K562 (cell line): ENCODE measurements around the gene ZBTB20.

ENCODE experiments used
- CBX1 ChIP-seq: sonication (generic); IDR thresholded peaks from 2 replicates; pipeline ENCODE4 v1.6.1; 2016; ENCODE audit warnings: antibody characterized with exemption, low read depth, mild to moderate bottlenecking
- CTCF ChIP-seq, 3 experiments: IDR thresholded peaks in 2 of 3; conservative IDR thresholded peaks in 1 of 3; 2 replicates each; pipeline ENCODE4 v1.5.1; 2011 to 2012; ENCODE audit warnings: low read length in 3 of 3, mild to moderate bottlenecking in 3 of 3, control low read depth in 2 of 3, improper control_type of control experiment in 1 of 3, inconsistent platforms in 1 of 3, low read depth in 1 of 3, mixed read lengths in 1 of 3, moderate library complexity in 1 of 3; ENCODE audit not compliant: insufficient read depth in 2 of 3
- ELK3 ChIP-seq: fragments of 450-650 bp; formaldehyde crosslinking; IDR thresholded peaks from 2 replicates; pipeline ENCODE4 v1.4.0; 2020; ENCODE audit warnings: mild to moderate bottlenecking
- EP300 ChIP-seq: IDR thresholded peaks from 2 replicates; pipeline ENCODE4 v1.6.1; 2012; ENCODE audit warnings: low read length, improper control_type of control experiment
- FOS ChIP-seq: IDR thresholded peaks from 3 replicates; pipeline ENCODE4 v1.6.1; 2011; ENCODE audit not compliant: insufficient read length; ENCODE audit errors: extremely low read depth
- FOSL1 ChIP-seq: fragments of 200-800 bp; sonication (Bioruptor generic); conservative IDR thresholded peaks from 2 replicates; pipeline ENCODE4 v1.6.1; 2016; ENCODE audit warnings: missing genetic modification characterization, missing compliant biosample characterization
- GTF3C2 ChIP-seq: IDR thresholded peaks from 3 replicates; pipeline ENCODE4 v1.6.1; 2011; ENCODE audit warnings: borderline replicate concordance, mild to moderate bottlenecking, moderate library complexity; ENCODE audit not compliant: insufficient read length; ENCODE audit errors: extremely low read depth
- MTA3 ChIP-seq: fragments of 450-650 bp; formaldehyde crosslinking; IDR thresholded peaks from 2 replicates; pipeline ENCODE4 v1.6.1; 2017; ENCODE audit warnings: mild to moderate bottlenecking, borderline replicate concordance
- RFX5 ChIP-seq: IDR thresholded peaks from 2 replicates; pipeline ENCODE4 v1.6.1; 2011; ENCODE audit warnings: low read depth, mild to moderate bottlenecking, improper control_type of control experiment, low read length
- TAL1 ChIP-seq: fragments of 450-650 bp; IDR thresholded peaks from 2 replicates; pipeline ENCODE4 v1.6.1; 2016; ENCODE audit warnings: mild to moderate bottlenecking
- YY1 ChIP-seq, 3 experiments: IDR thresholded peaks; 2 replicates each; pipeline ENCODE4 v1.6.1; 2011; ENCODE audit warnings: low read length in 2 of 3, mild to moderate bottlenecking in 2 of 3, moderate library complexity in 2 of 3, borderline replicate concordance in 1 of 3, control low read depth in 1 of 3, low read depth in 1 of 3; ENCODE audit not compliant: insufficient read depth in 3 of 3, insufficient replicate concordance in 2 of 3, control insufficient read depth in 1 of 3, insufficient read length in 1 of 3; ENCODE audit errors: extremely low read depth in 1 of 3
- TF ChIP-seq, protein P1 (sequence below), 3 experiments: fragments of 200-800 bp in 1 of 3; fragments of 250-450 bp in 1 of 3; fragments of 450-650 bp in 1 of 3; sonication (Bioruptor Pico) in 1 of 3; sonication (Bioruptor generic) in 1 of 3; formaldehyde crosslinking in 1 of 3; IDR thresholded peaks; 2 replicates each; pipeline versions ENCODE4 v1.6.1 to v1.8.0; 2016 to 2022; ENCODE audit warnings: mild to moderate bottlenecking in 2 of 3, missing genetic modification characterization in 2 of 3, missing compliant biosample characterization in 1 of 3, moderate library complexity in 1 of 3
- TF ChIP-seq, protein P2 (sequence below): fragments of 450-650 bp; formaldehyde crosslinking; IDR thresholded peaks from 2 replicates; pipeline ENCODE4 v1.4.0; 2020; ENCODE audit warnings: mild to moderate bottlenecking, mixed read lengths

GRCh38 chr3:114659109-114660061, 487.7 kb downstream of the ZBTB20 start:
- no peak for TF ChIP-seq CBX1
- TF ChIP-seq ELK3 (CRISPR knock-in tag): no peak
- TF ChIP-seq FOS: no peak
- TF ChIP-seq EP300: no peak
- no peak for TF ChIP-seq CTCF (IDR thresholded peaks at IDR 0.05 in 2 of 3, conservative IDR thresholded peaks at IDR 0.05 in 1 of 3; ENCODE audit: insufficient read depth in 2 of 3, low read depth in 1 of 3, low read length in 3 of 3)
- TF ChIP-seq, protein P1, sequence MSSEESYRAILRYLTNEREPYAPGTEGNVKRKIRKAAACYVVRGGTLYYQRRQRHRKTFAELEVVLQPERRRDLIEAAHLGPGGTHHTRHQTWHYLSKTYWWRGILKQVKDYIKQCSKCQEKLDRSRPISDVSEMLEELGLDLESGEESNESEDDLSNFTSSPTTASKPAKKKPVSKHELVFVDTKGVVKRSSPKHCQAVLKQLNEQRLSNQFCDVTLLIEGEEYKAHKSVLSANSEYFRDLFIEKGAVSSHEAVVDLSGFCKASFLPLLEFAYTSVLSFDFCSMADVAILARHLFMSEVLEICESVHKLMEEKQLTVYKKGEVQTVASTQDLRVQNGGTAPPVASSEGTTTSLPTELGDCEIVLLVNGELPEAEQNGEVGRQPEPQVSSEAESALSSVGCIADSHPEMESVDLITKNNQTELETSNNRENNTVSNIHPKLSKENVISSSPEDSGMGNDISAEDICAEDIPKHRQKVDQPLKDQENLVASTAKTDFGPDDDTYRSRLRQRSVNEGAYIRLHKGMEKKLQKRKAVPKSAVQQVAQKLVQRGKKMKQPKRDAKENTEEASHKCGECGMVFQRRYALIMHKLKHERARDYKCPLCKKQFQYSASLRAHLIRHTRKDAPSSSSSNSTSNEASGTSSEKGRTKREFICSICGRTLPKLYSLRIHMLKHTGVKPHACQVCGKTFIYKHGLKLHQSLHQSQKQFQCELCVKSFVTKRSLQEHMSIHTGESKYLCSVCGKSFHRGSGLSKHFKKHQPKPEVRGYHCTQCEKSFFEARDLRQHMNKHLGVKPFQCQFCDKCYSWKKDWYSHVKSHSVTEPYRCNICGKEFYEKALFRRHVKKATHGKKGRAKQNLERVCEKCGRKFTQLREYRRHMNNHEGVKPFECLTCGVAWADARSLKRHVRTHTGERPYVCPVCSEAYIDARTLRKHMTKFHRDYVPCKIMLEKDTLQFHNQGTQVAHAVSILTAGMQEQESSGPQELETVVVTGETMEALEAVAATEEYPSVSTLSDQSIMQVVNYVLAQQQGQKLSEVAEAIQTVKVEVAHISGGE (CRISPR knock-in tag; IDR thresholded peaks at IDR 0.05): no peak
- TF ChIP-seq GTF3C2: no peak
- TF ChIP-seq FOSL1: no peak
- TF ChIP-seq YY1 (IDR thresholded peaks at IDR 0.05; ENCODE audit: borderline replicate concordance in 1 of 3, control insufficient read depth in 1 of 3, extremely low read depth in 1 of 3, insufficient read depth in 3 of 3, insufficient read length in 1 of 3, insufficient replicate concordance in 2 of 3, low read depth in 1 of 3, low read length in 2 of 3): no peak
- no peak for TF ChIP-seq RFX5
- TF ChIP-seq TAL1: no peak
- TF ChIP-seq, protein P2, sequence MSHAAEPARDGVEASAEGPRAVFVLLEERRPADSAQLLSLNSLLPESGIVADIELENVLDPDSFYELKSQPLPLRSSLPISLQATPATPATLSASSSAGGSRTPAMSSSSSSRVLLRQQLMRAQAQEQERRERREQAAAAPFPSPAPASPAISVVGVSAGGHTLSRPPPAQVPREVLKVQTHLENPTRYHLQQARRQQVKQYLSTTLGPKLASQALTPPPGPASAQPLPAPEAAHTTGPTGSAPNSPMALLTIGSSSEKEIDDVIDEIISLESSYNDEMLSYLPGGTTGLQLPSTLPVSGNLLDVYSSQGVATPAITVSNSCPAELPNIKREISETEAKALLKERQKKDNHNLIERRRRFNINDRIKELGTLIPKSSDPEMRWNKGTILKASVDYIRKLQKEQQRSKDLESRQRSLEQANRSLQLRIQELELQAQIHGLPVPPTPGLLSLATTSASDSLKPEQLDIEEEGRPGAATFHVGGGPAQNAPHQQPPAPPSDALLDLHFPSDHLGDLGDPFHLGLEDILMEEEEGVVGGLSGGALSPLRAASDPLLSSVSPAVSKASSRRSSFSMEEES (CRISPR knock-in tag): no peak
- TF ChIP-seq MTA3: no peak
